SW 1271 (cell line): Measurements from ENCODE around the gene SPC24.
"Not testable (repeated sequence)": the region's sequence is repeated elsewhere in the genome, so short reads cannot be mapped to it uniquely, and the experiment has no call there.

Source experiments
- DNase-seq, 2 experiments: peaks; one replicate each; lab custom pipeline; 2025; lab: John Stamatoyannopoulos, UW

SPC24 gene

DNA sequence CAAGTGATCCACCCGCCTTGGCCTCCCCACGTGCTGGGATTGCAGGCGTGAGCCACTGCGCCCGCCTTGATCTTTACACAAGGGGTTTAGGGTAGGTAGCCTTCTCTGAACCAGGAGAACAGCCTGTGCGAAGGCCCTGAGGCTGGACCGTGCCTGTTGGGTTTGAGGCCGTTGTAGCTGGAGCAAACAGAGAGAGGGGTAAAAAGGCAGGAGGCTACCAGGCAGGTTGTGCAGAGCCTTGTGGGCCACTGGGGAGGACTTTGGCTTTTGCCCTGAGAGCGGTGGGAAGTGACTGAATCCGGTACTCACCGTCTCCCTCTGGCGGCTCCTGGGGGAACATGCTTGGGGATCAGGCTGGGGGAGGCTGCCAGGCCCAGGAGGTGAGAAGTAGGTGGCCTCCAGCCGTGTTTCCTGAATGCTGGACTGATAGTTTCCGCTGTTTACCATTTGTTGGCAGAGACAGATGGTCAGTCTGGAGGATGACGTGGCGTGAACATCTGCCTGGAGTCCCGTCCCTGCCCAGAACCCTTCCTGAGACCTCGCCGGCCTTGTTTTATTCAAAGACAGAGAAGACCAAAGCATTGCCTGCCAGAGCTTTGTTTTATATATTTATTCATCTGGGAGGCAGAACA lies 24.6 kb downstream of the SPC24 start:
- peak in 1 of 2 experiments; percentile 75 for DNase-seq

DNA sequence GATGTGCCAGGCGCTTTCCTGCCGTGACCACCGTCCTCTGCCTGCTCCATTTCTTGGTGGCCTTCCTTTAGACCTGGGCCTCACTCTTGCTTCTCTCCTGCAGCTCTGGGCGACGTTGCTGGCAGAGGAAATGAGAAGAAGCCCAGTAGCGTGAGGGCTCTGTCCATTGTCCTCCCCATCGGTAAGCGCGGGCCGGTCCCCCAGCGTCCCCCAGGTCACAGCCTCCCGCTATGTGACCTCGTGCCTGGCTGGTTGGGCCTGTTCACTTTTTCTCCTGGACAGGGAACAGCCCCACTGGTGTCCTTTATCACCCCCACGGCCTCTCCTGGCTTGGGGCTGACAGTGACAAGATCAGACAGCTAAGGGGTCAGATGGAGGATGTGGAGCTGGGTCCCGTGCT lies 27.7 kb downstream of the SPC24 start:
- no peak for DNase-seq

DNA sequence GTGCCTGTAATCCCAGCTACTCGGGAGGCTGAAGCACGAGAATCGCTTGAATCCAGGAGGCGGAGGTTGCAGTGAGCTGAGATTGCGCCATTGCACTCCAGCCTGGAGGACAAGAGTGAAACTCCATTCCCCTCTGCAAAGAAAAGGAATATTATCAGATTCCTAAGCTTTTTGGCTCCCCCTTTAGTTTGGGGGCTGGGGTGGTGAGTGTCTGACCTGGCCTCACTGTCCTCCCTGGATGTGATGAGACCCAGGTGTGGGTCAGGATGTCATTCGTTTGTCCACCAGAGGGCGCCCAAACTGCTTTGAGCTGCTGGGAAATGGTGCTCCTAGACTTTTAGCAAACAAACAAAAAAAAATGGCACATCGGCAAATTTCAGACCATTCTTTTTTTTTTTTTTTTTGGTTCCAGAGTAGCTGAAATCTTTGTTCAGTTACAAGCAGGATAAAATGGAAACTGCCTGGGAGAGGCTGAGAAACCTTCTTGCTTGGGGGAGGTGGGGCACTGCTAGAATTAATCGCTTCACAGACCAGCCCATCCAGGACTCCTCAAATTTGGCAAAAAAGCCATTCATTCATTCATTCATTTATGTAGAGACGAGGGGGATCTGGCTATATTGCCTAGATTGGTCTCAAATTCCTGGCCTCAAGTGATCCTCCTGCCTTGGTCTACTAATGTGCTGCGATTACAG lies 29.4 kb downstream of the SPC24 start:
- DNase-seq = peak in 1 of 2 experiments; percentile 36

DNA sequence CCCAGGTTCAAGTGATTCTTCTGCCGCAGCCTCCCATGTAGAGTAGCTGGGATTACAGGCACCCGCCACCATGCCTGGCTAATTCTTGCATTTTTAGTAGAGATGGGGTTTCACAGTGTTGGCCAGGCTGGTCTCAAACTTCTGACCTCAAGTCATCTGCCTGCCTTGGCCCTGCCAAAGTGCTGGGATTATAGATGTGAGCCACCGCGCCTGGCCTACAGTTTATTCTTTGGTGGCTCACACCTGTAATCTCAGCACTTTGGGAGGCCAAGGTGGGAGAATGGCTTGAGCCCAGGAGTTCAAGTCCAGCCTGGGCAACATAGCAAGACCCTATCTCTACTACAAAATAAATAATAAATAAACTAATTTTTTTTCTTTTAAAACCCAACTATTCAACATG lies 31.4 kb downstream of the SPC24 start:
- DNase-seq = not testable (repeated sequence)

DNA sequence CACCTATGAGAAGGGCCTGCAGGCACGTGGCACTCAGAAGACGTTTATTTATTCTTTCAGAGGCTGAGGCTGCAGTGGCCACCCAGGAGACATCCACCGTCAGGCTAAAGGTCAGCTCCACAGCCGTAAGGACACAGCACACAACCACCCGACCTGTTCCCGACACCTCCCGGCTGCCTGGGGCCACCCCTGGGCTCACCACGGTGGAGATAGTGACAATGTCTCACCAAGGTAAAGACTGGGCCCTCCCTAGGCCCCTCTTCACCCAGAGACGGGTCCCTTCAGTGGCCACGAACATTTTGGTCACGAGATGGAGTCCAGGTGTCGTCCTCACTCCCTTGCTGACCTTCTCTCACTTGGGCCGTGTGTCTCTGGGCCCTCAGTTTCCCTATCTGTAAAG lies 32.5 kb downstream of the SPC24 start:
- no peak for DNase-seq

DNA sequence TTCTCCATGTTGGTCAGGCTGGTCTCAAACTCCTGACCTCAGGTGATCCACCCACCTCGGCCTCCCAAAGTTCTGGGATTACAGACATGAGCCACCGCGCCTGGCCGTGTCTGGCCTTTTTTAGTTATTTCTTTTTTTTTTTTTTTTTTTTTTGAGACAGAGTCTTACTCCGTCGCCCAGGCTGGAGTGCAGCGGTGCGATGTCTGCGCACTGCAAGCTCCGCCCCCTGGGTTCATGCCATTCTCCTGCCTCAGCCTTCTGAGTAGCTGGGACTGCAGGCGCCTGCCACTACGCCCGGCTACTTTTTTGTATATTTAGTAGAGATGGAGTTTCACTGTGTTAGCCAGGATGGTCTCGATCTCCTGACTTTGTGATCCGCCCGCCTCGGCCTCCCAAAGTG lies 33.6 kb downstream of the SPC24 start:
- DNase-seq = not testable (repeated sequence)

DNA sequence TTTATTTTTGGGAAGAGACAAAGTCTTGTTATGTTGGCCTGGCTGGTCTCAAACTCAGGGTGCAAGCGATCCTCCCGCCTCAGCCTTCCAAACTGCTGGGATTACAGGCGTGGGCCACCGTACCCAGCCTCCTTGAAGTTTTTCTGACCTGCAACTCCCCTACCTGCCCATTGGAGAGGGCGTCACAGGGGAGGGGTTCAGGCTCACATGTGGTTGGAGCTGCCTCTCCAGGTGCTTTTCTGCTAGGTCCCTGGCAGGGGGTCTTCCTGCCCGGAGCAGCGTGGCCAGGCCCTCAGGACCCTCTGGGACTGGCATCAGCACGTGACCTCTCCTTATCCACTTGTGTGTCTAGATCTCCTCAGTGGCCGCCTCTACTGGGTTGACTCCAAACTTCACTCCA lies 39.1 kb downstream of the SPC24 start:
- DNase-seq = no peak

DNA sequence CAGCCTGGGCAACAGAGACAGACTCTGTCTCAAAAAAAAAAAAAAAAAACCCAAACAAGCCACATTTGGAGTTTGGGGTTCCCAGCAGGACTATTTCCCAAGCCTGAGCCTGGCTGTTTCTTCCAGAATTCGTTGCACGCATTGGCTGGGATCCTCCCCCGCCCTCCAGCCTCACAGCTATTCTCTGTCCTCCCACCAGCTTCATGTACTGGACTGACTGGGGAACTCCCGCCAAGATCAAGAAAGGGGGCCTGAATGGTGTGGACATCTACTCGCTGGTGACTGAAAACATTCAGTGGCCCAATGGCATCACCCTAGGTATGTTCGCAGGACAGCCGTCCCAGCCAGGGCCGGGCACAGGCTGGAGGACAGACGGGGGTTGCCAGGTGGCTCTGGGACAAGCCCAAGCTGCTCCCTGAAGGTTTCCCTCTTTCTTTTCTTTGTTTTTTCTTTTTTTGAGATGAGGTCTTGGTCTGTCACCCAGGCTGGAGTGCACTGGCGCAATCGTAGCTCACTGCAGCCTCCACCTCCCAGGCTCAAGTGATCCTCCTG lies 39.6 kb downstream of the SPC24 start:
- DNase-seq = no peak

DNA sequence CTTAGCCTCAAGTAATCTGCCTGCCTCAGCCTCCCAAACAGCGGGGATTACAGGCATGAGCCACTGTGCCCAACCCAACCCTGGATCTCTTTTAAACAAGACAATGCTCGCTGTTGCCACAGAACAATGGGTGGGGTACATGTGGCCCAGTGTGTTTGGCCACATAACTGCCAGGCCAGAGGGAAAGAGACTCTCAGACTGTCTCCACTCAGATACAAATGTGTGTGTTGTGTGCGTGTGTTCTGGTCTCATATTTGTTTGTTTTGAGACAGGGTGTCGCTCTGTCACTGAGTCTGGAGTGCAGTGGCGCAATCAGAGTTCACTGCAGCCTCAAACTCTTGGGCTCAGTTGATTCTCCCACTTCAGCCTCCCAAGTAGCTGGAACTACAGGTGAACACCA lies 40.5 kb downstream of the SPC24 start:
- no peak for DNase-seq

DNA sequence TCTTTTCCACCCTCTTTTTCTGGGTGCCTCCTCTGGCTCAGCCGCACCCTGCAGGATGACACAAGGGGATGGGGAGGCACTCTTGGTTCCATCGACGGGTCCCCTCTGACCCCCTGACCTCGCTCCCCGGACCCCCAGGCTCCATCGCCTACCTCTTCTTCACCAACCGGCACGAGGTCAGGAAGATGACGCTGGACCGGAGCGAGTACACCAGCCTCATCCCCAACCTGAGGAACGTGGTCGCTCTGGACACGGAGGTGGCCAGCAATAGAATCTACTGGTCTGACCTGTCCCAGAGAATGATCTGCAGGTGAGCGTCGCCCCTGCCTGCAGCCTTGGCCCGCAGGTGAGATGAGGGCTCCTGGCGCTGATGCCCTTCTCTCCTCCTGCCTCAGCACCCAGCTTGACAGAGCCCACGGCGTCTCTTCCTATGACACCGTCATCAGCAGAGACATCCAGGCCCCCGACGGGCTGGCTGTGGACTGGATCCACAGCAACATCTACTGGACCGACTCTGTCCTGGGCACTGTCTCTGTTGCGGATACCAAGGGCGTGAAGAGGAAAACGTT lies 42.4 kb downstream of the SPC24 start:
- no peak for DNase-seq

DNA sequence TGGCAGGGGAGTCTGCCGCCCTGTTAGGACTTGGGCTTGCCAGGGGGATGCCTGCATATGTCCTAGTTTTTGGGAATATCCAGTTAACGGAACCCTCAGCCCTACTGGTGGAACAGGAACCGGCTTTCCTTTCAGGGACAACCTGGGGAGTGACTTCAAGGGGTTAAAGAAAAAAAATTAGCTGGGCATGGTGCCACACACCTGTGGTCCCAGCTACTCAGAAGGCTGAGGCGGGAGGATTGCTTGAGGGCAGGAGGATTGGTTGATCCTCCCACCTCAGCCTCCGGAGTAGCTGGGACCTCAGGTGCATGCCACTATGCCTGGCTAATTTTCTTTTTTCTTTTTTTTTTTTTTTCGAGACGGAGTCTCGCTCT lies 43.8 kb downstream of the SPC24 start:
- no peak for DNase-seq

DNA sequence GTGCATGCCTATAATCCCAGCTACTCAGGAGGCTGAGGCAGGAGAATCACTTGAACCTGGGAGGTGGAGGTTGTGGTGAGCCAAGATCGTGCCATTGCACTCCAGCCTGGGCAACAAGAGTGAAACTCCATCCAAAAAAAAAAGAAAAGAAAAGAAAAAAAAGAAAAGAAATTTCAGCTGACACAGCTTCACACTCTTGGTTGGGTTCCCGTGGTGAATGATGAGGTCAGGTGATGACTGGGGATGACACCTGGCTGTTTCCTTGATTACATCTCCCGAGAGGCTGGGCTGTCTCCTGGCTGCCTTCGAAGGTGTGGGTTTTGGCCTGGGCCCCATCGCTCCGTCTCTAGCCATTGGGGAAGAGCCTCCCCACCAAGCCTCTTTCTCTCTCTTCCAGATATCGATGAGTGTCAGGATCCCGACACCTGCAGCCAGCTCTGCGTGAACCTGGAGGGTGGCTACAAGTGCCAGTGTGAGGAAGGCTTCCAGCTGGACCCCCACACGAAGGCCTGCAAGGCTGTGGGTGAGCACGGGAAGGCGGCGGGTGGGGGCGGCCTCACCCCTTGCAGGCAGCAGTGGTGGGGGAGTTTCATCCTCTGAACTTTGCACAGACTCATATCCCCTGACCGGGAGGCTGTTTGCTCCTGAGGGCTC lies 44.3 kb downstream of the SPC24 start:
- DNase-seq = no peak

DNA sequence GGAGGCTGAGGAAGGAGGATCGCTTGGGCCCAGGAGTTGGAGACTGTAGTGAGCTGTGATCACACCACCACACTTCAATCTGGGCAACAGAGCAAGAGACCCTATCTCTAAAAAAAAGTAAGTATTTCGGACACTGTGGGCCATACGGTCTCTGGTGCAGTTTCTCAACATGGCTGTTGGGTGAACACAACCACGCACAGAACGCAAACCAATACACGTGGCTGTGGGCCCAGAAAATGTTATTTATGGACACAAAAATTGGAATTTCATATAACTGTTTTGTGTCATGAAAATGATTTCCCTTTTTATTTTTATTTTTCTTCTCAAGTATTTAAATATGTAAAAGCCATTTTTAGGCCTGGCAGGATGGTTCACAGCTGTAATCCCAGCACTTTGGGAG lies 46.8 kb downstream of the SPC24 start:
- no peak for DNase-seq

DNA sequence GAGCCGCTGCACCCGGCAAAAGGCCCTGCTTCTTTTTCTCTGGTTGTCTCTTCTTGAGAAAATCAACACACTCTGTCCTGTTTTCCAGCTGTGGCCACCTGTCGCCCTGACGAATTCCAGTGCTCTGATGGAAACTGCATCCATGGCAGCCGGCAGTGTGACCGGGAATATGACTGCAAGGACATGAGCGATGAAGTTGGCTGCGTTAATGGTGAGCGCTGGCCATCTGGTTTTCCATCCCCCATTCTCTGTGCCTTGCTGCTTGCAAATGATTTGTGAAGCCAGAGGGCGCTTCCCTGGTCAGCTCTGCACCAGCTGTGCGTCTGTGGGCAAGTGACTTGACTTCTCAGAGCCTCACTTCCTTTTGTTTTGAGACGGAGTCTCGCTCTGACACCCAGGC lies 49.1 kb downstream of the SPC24 start:
- DNase-seq = no peak

DNA sequence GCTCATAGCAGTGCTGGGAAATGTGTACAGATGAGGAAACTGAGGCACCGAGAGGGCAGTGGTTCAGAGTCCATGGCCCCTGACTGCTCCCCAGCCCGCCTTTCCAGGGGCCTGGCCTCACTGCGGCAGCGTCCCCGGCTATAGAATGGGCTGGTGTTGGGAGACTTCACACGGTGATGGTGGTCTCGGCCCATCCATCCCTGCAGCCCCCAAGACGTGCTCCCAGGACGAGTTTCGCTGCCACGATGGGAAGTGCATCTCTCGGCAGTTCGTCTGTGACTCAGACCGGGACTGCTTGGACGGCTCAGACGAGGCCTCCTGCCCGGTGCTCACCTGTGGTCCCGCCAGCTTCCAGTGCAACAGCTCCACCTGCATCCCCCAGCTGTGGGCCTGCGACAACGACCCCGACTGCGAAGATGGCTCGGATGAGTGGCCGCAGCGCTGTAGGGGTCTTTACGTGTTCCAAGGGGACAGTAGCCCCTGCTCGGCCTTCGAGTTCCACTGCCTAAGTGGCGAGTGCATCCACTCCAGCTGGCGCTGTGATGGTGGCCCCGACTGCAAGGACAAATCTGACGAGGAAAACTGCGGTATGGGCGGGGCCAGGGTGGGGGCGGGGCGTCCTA lies 50.5 kb downstream of the SPC24 start:
- DNase-seq = no peak

DNA sequence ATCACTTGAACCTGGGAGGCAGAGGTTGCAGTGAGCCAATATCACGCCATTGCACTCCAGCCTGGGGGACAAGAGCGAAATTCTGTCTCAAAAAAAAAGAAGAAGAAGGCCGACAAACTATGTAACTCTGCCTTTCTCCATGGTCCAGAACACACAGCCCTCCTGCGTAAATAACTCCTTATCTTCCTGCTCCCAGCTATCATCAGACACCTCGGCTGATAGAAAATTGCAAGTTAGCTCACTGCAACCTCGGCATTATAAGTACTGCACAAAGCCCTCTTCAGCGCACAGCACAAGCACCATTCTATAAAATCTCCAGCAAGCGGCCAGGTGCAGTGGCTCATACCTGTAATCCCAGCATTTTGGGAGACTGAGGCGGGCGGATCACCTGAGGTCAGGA lies 51.9 kb downstream of the SPC24 start:
- not testable (repeated sequence) for DNase-seq

DNA sequence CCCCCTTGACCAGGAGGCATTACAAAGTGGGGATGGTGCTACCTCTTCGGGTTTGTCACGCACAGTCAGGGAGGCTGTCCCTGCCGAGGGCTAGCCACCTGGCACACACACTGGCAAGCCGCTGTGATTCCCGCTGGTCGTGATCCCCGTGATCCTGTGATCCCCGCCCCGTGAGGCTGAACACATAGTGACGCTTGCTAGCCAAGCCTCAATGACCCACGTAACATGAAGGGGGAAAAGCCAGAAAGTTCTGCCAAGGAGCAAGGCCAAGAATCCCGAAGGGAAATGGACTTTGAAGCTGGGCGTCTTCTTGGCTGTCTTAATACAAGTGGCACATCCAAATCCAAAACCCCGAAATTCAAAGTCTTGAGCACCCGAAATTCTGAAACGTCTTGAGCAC lies 52.6 kb downstream of the SPC24 start:
- DNase-seq = no peak

DNA sequence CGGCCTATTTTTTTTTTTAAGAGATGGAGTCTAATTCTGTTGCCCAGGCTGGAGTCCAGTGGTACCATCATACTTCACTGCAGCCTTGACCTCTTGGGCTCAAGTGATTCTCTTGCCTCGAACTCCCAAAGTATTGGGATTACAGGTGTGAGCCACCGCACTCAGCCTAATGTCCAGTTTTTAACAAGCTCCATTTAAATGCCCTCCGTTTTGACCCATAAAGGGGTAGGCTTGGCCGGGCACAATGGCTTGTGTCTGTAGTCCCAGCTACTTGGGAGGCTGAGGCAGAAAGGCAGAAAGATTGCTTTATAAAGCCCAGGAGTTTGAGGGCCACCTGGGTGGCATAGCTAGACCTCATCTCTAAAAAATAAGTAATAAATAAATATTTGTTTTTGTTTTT lies 54.5 kb downstream of the SPC24 start:
- no peak for DNase-seq

DNA sequence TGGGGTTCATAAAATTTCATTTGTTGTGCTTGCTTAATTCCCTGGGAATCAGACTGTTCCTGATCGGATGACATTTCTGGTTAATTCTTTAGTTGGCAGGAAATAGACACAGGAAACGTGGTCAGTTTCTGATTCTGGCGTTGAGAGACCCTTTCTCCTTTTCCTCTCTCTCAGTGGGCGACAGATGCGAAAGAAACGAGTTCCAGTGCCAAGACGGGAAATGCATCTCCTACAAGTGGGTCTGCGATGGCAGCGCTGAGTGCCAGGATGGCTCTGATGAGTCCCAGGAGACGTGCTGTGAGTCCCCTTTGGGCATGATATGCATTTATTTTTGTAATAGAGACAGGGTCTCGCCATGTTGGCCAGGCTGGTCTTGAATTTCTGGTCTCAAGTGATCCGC lies 55.5 kb downstream of the SPC24 start:
- DNase-seq = no peak

DNA sequence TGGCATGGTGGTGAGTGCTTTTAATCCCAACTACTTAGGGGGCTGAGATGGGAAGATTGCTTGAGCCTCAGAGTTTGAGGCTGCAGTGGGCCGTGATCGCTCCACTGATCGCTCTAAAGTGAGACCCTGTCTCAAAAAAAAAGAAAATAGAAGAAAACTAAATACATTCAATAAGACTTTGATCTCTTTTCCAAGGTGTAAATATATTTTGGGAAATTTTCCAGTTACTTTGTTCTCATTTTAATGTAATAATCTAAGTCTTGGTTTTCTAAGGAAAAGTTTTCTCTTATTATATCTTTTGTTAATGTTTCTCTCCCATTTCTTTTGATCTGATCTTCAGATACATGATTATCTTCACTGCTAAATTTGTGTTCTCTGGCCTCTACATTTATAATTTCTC lies 56.7 kb downstream of the SPC24 start:
- no peak for DNase-seq

DNA sequence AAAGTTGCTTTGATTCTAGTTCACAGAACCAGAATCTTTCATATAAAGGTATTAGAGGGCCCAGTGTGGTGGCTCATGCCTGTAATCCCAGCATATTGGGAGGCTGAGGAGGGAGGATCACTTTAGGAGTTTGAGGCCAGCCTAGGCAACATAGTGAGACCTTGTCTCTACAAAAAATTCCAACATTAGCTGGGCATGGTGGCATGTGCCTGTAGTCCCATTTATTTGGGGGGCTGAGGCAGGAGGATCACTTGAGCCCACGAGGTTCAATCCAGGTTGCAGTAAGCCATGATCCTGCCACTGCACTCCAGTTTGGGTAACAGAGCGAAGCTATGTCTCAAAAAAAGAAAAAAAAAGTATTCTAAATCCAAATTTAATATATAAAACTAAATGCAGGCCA lies 57.3 kb downstream of the SPC24 start:
- no peak for DNase-seq

DNA sequence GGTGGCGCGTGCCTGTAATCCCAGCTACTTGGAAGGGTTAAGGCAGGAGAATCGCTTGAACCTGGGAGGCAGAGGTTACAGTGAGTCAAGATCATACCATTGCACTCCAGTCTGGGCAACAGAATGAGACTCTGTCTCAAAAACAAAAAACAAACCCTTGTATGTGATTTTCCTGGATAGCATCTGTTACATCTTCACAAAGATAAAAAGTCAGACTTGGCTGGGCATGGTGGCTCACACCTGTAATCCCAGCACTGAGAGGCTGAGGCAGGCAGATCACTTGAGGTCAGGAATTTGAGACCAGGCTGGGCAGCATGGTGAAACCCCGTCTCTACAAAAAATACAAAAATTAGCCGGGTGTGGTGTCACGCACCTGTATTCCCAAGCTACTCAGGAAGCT lies 58.2 kb downstream of the SPC24 start:
- DNase-seq = not testable (repeated sequence)
